GM21390 (cell line): ENCODE measurements around the gene LRRC61.
"Not testable (repeated sequence)": the region's sequence is repeated elsewhere in the genome, so short reads cannot be mapped to it uniquely, and the experiment has no call there.

Experiments
- ATAC-seq: cut with Tn5 transposase; IDR thresholded peaks from one replicate; pipeline ENCODE4 v1.9.1; 2021; ENCODE audit not compliant: unreplicated experiment

The LRRC61 gene, protein sequence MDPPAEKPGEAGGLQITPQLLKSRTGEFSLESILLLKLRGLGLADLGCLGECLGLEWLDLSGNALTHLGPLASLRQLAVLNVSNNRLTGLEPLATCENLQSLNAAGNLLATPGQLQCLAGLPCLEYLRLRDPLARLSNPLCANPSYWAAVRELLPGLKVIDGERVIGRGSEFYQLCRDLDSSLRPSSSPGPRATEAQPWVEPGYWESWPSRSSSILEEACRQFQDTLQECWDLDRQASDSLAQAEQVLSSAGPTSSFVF

DNA sequence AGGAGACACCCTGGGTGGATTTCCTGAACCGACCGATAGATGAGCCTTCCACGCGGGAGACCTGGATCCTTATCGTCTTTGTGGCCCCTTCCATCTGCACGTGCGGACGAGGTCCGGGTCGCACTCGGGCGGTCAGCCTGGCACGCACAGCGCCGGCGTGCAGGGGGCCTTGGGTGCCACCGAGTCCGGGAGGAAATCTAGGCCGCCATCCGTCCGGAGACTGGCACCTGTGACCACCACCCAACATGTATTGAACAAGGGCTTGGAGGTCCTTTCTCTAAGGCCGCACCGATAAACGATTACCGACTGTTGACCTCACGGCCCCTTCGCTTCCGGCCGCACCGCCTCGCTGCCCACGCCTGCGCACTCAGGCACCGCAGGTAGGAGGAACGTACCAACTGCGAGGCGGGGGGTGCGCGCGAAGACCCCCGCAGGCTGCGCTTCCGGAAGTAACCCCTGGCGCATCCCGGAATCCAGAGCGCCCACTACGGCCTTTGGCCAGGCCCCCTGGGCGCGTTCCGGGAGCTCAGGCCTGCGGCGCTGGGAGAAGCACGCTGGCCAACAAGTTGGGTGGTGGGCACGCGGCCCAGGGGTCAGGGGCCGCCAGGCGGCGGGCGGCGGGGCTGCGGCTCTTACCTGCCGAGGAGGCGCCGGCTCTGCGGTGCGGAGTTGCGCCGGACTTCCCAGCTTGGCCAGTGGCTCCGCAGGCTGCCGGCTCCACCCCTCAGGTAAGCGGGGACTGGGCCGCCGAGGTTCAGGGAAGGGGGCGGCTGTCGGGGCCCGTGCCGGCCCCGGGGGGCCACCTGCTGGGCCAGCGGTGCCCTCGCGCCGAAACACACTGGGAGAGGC, at the start of gene LRRC61, which contains the start of gene ACTR3C:
Gene LRRC61, plus strand, starts transcription at position 523 of the 849 bp plus-strand sequence. CDS start 13,507 bp downstream, outside the sequence.
Gene ACTR3C, minus strand, starts transcription at position 713 of the 849 bp plus-strand sequence. CDS start 28,249 bp downstream, outside the sequence.
- ATAC-seq = peak; percentile 63

DNA sequence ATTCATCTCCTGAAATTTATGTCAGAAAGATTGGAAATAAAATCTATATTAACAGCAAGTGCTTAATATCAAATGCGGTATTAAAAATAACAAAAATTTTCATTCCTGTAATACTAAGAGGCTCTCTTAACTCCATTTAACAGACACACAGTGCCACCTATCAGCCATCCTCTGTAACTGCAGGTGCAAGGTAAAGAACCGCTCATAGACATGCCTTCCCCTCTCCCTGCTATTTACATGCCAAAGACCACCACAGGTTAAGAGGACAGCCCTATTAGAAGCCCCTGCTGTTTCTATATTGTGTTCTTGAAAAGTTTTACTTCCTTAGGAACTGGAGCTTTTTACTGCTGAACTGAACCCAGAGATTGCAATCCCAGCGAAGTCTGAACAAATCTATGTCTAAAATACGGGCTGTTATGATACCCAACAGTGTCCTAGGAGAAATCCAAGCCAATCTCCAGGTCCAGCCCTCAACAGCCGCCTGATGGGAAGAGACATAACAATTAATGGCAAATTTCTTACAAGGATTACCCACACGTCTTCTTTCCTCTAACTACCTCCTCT, 46.9 kb upstream of the LRRC61 start:
- peak; percentile 55 for ATAC-seq

DNA sequence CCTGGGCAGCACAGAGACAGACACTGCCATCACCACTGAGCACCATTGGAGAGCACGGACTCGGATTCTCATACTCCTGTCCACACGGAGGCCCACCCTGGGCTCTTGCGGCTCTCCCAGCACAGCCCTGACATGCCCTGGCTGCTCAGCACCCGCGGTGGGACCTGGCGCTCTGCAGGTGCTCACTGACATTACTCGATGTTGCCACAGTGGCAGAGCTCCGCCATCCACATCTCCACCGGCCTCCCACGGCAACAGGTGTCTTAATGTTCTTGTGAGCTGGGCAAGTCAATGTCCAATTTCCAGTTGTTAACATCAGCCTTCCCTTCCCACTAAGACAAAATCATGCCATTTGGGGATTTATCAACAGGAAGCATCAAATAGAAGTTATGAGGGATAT, 44.8 kb upstream of the LRRC61 start:
- ATAC-seq = not testable (repeated sequence)

DNA sequence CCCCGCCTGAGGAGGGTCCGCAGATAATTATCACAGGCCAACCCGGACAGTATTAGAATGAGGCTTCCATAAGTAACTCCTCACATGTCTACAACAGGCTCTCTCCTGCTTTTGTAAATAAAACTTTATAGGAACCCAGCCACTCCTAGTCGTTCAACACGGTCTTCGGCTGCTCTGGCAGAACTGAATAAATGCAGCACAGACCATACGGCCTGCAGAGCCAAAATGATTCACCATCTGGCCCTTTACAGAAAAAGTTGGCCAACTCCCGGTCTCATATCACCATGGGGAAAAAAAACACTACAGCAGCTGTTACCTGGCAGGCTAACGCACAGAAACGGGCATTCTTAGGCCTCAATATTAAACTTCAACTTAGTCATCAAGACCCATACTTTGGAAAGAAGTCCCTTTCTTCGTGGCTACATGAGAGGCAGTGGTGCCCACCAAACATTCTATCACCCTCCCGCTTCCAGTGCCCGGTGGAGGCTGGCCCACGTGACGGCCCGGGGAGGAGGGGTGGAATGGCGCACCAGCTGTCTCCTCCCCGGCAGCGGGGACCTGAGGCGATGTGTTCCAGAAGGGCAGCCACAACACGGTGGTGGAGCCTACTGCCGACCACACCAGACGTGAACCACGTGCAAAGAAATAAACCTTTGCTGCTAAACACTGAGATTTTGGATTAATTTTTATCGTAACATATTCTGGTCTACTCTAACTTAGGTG, 41.3 kb upstream of the LRRC61 start:
- ATAC-seq = not testable (repeated sequence)

DNA sequence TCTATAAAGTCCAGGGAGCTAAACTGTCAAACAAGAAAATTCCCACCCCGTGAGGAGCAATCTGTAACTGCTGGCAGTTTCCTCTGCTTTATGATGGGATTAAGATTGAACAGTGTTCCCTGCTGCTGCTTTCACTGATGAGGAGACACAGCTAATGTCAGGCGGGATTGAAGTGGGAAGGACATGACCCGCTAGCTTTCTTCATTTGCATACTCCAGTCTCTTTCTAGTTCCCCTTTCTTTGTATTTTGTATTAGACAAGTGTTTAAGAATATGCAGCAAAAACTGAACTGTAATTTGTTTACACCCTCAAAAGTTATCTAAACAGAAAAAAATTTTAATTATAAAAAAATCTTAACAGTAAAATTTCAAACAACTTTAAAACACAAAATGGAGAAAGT, 40.0 kb upstream of the LRRC61 start:
- ATAC-seq = not testable (repeated sequence)

DNA sequence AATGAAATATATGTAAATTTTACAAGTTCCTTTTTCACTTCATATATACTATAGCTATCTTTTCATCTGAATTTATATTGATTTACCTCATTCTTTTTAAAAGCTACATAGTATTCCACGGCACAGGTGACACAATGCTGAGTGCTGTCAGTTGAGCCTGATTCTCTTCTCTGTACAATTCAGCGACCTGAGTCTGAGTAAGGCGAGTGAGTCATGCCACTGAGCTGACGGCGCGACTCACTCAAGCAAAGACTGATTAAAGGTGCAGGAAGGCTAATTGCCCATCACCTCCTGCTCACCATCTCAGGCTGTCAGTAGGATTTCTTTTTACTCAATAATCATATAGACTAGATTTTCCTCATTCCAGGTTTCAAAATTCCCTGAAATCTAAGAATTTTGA, 39.5 kb upstream of the LRRC61 start:
- not testable (repeated sequence) for ATAC-seq

DNA sequence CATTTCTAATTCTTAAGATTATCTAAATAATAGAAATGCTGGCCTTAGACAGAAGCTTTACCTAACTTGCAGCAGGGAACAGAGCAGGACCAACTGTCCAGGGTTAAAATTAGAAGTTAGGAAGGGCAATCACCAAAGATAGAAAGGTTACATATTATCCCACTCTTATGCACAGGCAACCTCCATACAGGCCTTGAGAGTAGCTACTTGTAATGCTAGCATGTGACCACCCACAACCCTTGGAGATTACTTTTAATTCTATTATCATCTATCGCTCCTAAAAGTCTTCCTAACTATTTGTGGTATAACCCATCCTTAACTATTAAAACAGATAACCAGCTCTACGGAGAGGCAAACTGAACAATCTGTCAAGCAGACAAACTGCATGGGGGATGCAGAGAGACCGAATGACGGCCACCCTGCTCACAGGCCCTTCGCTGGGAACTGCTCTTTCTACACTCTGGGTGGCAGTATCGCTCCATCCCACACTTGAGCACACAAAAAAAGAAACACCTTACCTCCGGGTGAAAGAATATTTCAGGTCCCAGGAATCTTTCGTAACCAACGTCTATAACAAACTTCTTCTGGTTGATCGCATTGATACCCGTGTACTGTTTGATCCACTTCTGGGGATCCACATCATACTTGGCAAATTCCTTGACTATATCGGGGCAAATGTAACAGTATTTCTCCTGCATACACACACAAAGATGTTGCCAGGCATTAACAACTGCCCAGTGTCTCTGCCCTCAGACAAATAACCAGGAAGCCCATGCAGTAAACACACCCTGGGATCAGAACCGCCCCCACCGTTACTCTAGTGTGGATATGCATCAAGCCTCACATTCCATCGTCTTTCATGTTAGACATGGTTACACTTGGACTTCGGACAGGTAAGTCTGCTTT, 37.1 kb upstream of the LRRC61 start:
- peak; percentile 68 for ATAC-seq

DNA sequence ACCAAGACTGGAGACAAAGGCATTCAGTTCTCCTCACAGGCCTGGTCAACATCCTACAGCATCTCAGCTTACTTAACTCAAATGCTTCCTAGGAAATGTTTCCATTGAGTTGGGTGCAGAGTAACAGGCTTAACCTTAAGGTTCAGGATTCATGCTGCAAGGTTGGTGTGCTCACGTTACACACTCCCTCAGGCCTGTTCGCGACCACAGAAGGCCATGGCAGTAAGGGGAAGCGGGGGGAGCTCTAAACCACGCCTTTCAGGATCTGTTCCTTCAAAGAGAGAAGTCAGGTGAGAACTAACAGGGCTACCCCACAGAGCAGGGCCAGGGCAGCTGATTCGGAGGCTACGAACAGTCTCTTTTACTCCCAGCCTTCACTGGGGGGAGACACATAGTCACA, 35.3 kb upstream of the LRRC61 start:
- ATAC-seq = not testable (repeated sequence)

DNA sequence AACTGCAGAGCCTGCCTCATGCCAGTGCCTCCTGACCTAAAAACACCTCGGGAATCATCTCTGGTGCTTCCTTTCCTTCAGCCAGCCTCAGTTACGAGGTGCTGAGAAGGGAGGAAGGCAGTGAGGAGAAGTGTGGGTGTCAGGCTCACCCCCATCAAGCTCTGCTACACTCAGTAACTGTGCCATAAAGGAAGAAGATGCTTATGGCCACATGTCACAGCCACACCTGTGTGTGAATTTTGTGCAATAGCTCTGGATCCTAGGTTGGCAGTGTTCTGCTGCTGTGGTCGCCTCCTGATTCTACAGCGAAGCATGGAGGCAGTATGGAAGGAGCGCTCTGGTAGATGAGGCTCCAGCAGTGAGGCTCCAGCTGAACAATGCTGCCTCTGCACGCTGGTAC, 34.3 kb upstream of the LRRC61 start:
- ATAC-seq = not testable (repeated sequence)

DNA sequence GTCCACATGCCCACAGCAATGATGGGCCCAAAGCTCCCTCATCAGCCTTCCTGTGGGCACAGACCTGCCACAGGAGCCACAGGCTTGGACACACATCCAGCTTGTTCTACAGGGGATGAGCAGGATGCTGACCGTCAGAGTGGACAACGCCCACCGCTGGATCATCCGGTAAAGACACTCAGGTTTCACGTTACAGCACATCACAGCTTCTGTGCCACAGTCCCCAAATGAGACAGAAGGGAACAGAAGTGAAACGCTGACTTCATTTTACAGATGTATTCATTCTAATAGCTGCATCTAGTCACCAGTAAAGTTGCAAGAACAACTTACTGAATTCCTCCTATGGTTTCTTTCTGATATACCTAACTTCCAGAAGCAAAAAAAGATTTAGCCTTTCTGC, 32.8 kb upstream of the LRRC61 start:
- ATAC-seq = not testable (repeated sequence)

DNA sequence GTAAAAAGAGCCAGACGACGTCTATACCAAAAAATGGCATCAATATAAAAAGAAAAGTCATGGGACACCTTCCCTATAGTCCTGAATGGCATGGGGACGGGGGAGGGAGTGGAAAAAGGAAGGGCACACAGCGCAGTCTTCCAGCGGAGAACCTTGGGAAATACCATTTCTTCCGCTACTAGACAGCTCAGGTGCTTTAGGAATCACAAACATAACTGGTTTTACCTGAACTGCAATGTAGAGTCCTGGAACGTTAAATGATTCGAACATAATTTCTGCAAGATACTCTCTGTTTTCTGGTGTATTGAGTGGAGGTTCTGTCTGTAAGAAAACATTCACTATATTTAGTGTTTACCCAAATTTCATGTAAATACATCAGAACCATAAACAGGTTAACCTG, 28.1 kb upstream of the LRRC61 start:
- not testable (repeated sequence) for ATAC-seq

DNA sequence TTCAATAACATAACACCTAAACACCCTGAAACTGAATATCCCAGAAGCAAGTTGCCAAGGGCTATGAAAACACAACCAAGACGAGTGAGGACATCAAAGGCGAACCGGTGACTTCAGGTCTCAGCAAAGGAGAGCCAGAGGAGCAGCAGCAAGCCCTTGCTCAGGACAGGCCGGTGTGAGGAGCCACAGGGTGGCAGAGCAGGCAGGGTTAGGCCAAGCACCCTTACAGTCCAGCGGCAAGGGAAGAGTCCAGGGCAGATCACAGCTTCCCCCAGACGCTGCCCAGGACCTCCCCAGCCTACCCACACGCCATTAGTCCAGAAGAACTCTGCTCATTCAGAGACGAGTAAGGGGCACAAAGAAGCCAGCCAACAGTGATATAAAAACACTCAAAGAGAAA, 27.5 kb upstream of the LRRC61 start:
- ATAC-seq = not testable (repeated sequence)

DNA sequence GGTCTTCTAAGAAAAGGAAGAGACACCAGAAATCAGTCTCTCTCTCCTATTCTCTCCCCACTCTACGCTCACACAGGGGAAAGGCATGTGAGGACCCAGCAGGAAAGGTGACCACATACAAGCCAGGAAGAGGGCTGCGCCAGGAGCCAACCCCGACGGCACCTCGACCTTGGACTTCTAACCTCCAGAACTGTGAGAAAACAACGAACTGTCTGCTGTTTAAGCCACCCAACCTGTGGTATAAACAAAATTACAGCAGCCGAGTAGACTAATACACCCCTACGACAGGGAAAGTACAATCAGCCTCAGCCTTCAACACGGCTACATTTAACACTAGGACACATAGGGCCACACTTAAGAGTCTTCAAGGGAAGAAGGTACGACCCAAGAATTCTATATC, 26.4 kb upstream of the LRRC61 start:
- ATAC-seq = not testable (repeated sequence)

DNA sequence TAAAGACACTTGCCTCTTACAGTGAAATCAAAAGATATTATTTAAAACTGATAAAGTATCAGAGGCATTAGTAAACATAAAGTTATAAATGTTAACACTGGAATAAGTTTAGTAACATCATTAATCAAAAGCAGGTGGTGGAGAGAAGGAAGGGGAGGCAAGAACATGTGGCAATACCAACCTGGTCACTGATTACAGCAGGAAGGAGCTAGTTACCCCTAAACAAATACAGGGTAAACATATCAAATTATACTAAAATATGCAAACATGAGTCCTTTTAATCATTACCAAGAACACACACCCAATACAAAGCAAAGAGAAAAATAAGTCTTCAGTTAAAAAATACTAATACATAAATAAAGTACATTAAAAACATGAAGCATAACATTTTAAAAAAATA, 25.2 kb upstream of the LRRC61 start:
- not testable (repeated sequence) for ATAC-seq

DNA sequence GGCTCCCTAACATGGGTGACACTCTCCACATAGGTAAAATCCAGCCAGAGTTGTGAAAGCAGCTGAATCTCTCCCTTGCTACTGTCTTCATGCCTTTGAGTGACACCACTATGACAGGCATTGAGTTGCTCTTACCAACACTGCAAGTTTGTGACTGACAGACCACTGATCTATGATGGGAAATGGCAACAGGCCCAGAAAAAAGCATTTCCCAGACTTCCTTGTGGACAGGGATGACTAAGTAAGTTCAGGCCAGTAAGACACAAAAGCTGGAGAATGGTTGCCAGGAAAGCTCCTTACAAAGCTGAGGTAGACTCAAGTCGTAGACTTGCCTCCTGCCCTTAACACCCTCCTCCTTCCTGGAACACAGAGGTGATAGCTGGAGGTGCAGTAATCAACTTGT, 20.2 kb upstream of the LRRC61 start:
- not testable (repeated sequence) for ATAC-seq

DNA sequence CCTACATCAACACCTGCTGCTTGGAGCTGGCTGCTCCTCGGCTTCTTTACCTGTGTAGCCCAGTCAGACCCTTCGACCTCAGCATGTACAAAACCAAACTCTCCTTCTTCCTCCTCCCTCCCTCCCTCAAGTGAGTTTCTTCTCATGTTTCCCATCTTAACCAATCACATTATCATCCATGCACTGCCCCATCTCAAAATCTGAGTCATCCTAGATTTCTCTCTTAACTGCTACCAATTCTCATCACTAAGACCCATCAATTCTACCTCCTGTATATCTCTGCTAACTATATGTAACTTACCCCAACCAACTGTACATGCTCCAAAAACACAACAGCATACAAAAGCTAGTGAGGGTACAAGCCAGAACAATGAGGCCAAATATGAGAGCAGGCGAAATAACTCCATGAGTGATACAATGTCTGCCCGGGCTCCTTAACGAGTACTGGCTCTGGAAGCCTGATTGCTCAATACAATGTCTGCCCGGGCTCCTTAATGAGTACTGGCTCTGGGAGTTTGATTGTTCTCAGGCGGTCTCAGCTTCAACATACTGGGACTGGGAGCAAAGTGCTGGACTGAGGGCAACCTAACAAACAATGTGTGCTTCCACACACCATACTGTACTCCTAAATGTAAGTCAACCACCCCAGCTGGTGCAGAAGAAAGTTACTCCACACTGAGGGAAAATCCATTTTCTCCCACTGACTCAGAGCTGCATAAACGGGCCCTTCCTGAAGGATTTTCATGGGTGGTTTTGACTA, 18.5 kb upstream of the LRRC61 start:
- ATAC-seq = not testable (repeated sequence)

DNA sequence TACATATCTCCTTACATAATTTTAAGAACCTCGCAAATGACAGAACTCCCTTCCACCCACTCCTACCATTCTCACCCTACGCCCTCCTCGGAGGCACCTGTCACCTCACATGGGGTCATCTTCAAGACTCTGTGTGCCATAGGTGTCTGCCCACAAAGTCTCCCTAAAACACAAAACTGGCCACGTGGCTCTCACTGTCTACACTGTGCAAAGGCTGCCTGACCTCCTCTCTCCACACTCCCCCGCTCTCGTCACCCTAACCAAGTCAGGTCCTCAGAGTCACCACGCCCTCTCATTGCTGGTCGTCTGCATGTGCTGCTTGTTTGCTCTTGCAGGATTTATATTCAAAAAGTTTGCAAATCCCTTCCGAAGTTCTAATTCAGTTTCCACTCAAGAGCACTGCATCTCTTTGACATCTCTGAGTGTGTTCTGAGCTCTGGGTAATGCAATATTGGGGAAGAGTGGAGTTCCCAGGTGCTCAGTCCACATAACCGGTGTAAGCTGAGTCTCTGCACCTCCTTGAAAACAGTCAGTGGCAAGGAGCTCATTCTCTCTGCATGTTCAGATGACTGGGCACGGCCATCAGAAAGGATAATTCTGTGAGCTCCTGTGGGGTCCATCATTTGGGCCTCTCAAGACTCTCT, 17.8 kb upstream of the LRRC61 start:
- ATAC-seq = not testable (repeated sequence)

DNA sequence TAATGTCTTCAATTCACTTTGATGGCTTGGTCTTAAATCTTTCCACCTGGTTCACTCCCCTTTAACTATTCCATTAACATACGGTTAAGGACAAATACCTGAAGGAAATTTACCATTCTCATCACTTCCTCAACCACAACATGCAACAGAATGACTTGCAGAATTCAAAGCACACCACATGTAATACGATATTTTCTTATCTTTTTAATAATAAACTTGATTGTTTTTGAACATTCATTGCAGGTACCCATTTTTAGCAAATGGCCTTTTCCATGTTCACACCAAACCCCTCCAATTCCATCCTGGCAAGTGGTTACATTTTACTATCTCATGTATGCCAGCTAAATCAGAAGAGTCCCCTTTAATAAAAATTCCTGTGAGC, 17.3 kb upstream of the LRRC61 start:
- ATAC-seq = not testable (repeated sequence)

DNA sequence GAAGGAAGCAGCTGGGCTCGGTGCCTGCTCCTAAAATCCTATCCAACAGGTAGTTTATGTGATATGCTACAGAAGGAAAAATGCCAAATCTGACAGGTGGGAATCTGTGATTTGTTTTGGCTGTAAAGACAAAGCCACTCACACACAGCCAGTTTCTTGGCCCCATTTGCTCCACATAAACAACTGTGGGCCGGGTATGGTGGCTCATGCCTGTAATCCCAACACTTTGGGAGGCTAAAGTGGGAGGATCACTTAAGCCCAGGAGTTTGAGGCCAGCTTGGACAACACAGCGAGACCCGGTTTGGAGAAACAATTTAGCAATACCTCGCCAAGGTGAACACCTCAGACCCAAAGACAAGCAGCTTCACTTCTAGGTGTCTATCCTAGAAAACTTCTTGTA, 16.8 kb upstream of the LRRC61 start:
- not testable (repeated sequence) for ATAC-seq
